PFSK-1 (cell line): ENCODE data around the gene INTS2.

ENCODE experiments used
- FOXP2 ChIP-seq: optimal IDR thresholded peaks from 2 replicates; pipeline ENCODE3; 2011; ENCODE audit warnings: borderline replicate concordance, control low read depth, inconsistent platforms; ENCODE audit not compliant: insufficient read depth; ENCODE audit errors: extremely low read length, extremely low read depth
- POLR2AphosphoS5 ChIP-seq: IDR thresholded peaks from 2 replicates; pipeline ENCODE4 v1.6.1; 2012; ENCODE audit warnings: low read depth, mild to moderate bottlenecking, control low read depth, low read length, moderate library complexity
- REST ChIP-seq, 2 experiments: IDR thresholded peaks; 2 replicates each; pipeline versions ENCODE4 v1.6.1 to v1.8.0; 2011 to 2012; ENCODE audit warnings: low read depth in 2 of 2, low read length in 2 of 2, control low read depth in 1 of 2, inconsistent platforms in 1 of 2, mild to moderate bottlenecking in 1 of 2, moderate library complexity in 1 of 2; ENCODE audit not compliant: insufficient read depth in 1 of 2
- SIN3A ChIP-seq: IDR thresholded peaks from 2 replicates; pipeline ENCODE4 v1.6.1; 2012; ENCODE audit warnings: mild to moderate bottlenecking, low read length, moderate library complexity, borderline replicate concordance; ENCODE audit not compliant: insufficient read depth
- TAF1 ChIP-seq: IDR thresholded peaks from 2 replicates; pipeline ENCODE4 v1.6.1; 2012; ENCODE audit warnings: low read length, control low read depth, borderline replicate concordance; ENCODE audit not compliant: insufficient read depth

The INTS2 gene

GRCh38 chr17:61832463-61832862 is 95.3 kb downstream of the INTS2 start:
- TF ChIP-seq TAF1 (no peak), FOXP2 (no peak), SIN3A (no peak), REST (IDR thresholded peaks at IDR 0.05; ENCODE audit: insufficient read depth in 1 of 2, low read depth in 2 of 2, low read length in 2 of 2) (no peak), POLR2AphosphoS5 (no peak)

- TF ChIP-seq SIN3A = no peak
Observed at GRCh38 chr17:61831099-61831498, 96.7 kb downstream of the INTS2 start.

- TF ChIP-seq FOXP2 = no peak
- no peak for TF ChIP-seq POLR2AphosphoS5
- no peak for TF ChIP-seq SIN3A
Observed at GRCh38 chr17:61828694-61829093, 99.1 kb downstream of the INTS2 start.

- TF ChIP-seq TAF1 (no peak), SIN3A (no peak), FOXP2 (no peak), REST (IDR thresholded peaks at IDR 0.05; ENCODE audit: insufficient read depth in 1 of 2, low read depth in 2 of 2, low read length in 2 of 2) (no peak), POLR2AphosphoS5 (no peak)
Observed at GRCh38 chr17:61827649-61828395, 100.0 kb downstream of the INTS2 start.

- no peak for TF ChIP-seq FOXP2
- TF ChIP-seq TAF1 = no peak
- no peak for TF ChIP-seq REST (IDR thresholded peaks at IDR 0.05; ENCODE audit: insufficient read depth in 1 of 2, low read depth in 2 of 2, low read length in 2 of 2)
Observed at GRCh38 chr17:61825448-61826137, 102.2 kb downstream of the INTS2 start.
